Tibial nerve (tissue), 4 donors: Measurements from ENCODE around the gene RGPD8. TPM values are rescaled to one million over a fixed set of nuclear protein-coding genes. Genes with fewer than 3 reads are reported as not detected.

ENCODE experiments used
- DNase-seq, 2 donors: peaks; one replicate each; pipeline ENCODE4 v3.0.0-alpha.2; 2019; ENCODE audit warnings: low spot score in 2 of 2
- H3K27ac ChIP-seq, 4 donors: fragments of 200-600 bp; sonication (generic) in 3 of 4; one replicate each; pipeline ENCODE4 v1.5.1; 2017 to 2019; ENCODE audit warnings: mild to moderate bottlenecking in 1 of 4
- H3K27me3 ChIP-seq, 2 donors: fragments of 200-600 bp; sonication (generic) in 1 of 2; one replicate each; pipeline versions ENCODE4 v1.5.1 to v1.6.0; 2017 to 2019
- H3K36me3 ChIP-seq, 3 donors: fragments of 200-600 bp; sonication (generic); one replicate each; pipeline ENCODE4 v1.5.1; 2018 to 2019
- H3K4me1 ChIP-seq, 4 donors: fragments of 200-600 bp; sonication (generic) in 3 of 4; one replicate each; pipeline ENCODE4 v1.5.1; 2017 to 2019
- H3K4me3 ChIP-seq, 4 donors: fragments of 200-600 bp; sonication (generic) in 3 of 4; one replicate each; pipeline ENCODE4 v1.5.1; 2017 to 2019; ENCODE audit warnings: mild to moderate bottlenecking in 1 of 4, moderate library complexity in 1 of 4
- H3K9me3 ChIP-seq, 4 donors: fragments of 200-600 bp; sonication (generic) in 3 of 4; one replicate each; pipeline ENCODE4 v1.5.1; 2017 to 2019
- CTCF ChIP-seq, 5 experiments: fragments of 200-600 bp in 3 of 5; fragments of 450-650 bp in 2 of 5; sonication (generic) in 3 of 5; IDR thresholded peaks; one replicate each; pipeline ENCODE4 v1.5.1; 2016 to 2019; ENCODE audit warnings: antibody characterized with exemption in 5 of 5, mild to moderate bottlenecking in 3 of 5, moderate library complexity in 2 of 5
- EP300 ChIP-seq, 2 donors: sonication (generic); formaldehyde crosslinking; IDR thresholded peaks; one replicate each; pipeline ENCODE4 v1.6.1; 2017; ENCODE audit warnings: antibody characterized with exemption in 2 of 2, mild to moderate bottlenecking in 1 of 2
- POLR2A ChIP-seq, 2 donors: fragments of 450-650 bp; IDR thresholded peaks; one replicate each; pipeline ENCODE4 v1.6.1; 2017; ENCODE audit warnings: antibody characterized with exemption in 2 of 2, mild to moderate bottlenecking in 2 of 2, moderate library complexity in 2 of 2
- WGBS, 2 donors: methylation state at CpG; one replicate each; pipeline ENCODE4 v1.1.5; 2018; 5-methylcytosine and 5-hydroxymethylcytosine counted together
- total RNA-seq, 4 donors: library from RNA; depleted of rRNA; stranded (reverse); fragments of >200 nt; gene quantifications; one replicate each; pipeline ENCODE4 v1.1.0, GENCODE V29; 2016

The RGPD8 gene
- total RNA-seq, 4 donors from 2014 or later = 10.2 to 24.3 (median 19.0) TPM

DNA sequence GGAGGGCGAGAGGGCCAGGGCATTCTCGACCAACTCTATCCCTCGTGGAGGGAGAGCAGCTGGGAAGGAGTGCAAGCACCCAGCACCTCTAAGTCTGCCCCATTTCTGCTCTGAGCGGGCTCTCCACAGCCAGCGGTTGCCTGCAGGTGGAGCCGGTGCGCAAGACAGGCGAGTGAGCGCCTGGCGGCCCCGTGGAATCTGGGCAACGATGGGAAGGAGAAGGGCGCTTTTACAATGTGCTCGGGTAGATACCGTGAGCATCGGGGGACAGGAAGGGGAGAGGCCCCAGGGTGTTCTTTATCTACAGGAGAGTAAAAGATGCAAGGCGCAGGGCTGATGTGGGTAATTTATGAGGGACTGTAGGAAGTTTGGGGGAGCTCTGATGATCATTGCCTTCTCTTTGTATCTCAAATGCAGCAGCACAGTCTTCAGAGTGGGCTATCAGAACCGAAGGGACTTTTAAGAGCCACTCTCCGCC is 47.6 kb upstream of the RGPD8 start:
- H3K27me3 ChIP-seq = no peaks in the 10 kb centered on the region
- H3K27ac ChIP-seq = peak overlapping the region; percentile 84 to 94 (median 88)
- peak; percentile 72 to 82 for DNase-seq
- H3K4me3 ChIP-seq = peak overlapping the region; percentile 76 to 98 (median 92)
- H3K36me3 ChIP-seq = peaks cover 0 to 3% (median 0%) of the 10 kb centered on the region in 3 donors
- TF ChIP-seq CTCF (IDR thresholded peaks at IDR 0.05) (peak; percentile 66 to 85 (median 76)), EP300 (IDR thresholded peaks at IDR 0.05) (peak in 1 of 2 donors; percentile 14), POLR2A (IDR thresholded peaks at IDR 0.05) (no peak)
- WGBS, 2 donors = 1% methylated on average over 19 of the region's 19 CpGs
- H3K9me3 ChIP-seq = no peaks in the 10 kb centered on the region
- H3K4me1 ChIP-seq = peaks cover 0 to 31% (median 18%) of the 10 kb centered on the region in 4 donors

DNA sequence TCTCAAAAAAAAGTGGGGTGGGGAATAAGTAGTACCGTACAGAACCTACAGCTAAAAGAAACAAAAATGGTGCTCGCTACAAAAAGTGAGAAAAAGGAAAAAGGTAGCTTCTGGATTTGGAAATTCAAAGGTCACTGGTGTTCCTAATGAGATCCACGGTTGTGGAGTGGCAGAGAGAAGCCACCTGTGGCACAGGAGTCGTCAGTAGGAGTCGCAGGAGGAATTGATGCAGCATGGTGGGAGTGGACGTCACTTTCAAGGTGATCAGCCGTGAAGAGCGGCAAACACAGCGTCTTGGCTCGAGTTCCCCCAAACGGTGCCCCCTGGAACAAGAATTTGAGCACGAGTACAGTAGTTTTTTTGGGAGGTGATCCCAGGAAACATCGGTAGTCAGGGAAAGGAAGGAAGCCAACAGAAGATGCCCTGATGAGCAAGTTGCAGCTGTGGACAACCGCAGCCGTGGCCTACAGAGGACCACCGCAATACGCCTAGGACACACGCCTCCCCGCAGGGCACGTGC is 47.1 kb upstream of the RGPD8 start:
- Histone ChIP-seq H3K4me3 (peak overlapping the region; percentile 76 to 98 (median 92)), H3K36me3 (no peaks in the 10 kb centered on the region), H3K9me3 (no peaks in the 10 kb centered on the region), H3K27me3 (no peaks in the 10 kb centered on the region), H3K4me1 (peaks cover 0 to 31% (median 18%) of the 10 kb centered on the region in 4 donors), H3K27ac (peak overlapping the region in 3 of 4 donors; percentile 85 to 94 (median 91))
- 17 to 26% methylated on average over 16 to 20 of the region's 20 CpGs for WGBS, 2 donors
- DNase-seq = no peak
- TF ChIP-seq POLR2A (IDR thresholded peaks at IDR 0.05) (no peak), EP300 (IDR thresholded peaks at IDR 0.05) (no peak), CTCF (IDR thresholded peaks at IDR 0.05) (no peak)

- DNase-seq = no peak
- no peak for TF ChIP-seq CTCF (IDR thresholded peaks at IDR 0.05)
- H3K9me3 ChIP-seq = no peaks in the 10 kb centered on the region
- no peak overlapping the region for H3K27ac ChIP-seq
- 64 to 69% methylated on average over 7 of the region's 7 CpGs for WGBS, 2 donors
- H3K4me1 ChIP-seq = peaks cover 0 to 9% (median 5%) of the 10 kb centered on the region in 4 donors
- no peaks in the 10 kb centered on the region for H3K27me3 ChIP-seq
- no peaks in the 10 kb centered on the region for H3K36me3 ChIP-seq
- H3K4me3 ChIP-seq = no peak overlapping the region
Measured at GRCh38 chr2:112476434-112476833, 43.0 kb upstream of the RGPD8 start.

DNA sequence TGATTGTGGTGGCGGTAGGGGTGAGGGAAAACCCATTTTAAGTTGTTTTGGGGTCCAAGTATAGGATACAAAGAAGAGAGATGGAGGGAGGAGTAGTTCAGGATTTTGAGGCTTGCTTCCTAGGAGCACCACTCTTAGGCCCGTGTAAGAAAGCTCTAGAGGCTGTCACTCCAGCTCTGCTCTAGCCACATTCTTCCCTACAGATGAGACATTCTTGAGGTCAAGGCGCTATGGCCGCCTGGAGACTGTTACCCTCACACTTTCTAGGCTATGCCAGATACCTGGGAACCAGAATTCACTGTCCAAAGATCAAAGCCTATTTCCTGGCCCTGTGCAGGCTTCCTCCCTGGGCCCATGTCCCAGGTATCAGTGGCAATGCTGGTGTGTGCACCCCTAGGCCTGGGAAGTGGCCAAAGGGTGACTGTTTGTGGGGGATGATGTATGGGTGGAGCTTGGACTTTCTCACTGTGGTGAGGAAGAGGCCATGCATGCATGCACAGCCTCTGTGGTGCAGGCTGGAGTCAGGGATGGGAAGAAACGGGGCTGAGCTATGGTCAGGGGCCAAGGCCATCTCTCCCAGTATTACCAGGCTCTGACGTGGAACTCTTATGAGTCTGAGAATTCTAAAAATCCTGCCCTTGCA is 41.5 kb upstream of the RGPD8 start:
- Histone ChIP-seq H3K4me1 (no peaks in the 10 kb centered on the region), H3K27ac (no peak overlapping the region), H3K36me3 (no peaks in the 10 kb centered on the region), H3K27me3 (no peaks in the 10 kb centered on the region), H3K4me3 (no peak overlapping the region), H3K9me3 (no peaks in the 10 kb centered on the region)
- no peak for DNase-seq
- TF ChIP-seq EP300 (IDR thresholded peaks at IDR 0.05) = no peak
- no peak for TF ChIP-seq CTCF (IDR thresholded peaks at IDR 0.05)
- no peak for TF ChIP-seq POLR2A (IDR thresholded peaks at IDR 0.05)
- WGBS, 2 donors = 67 to 75% methylated on average over 6 of the region's 6 CpGs

GRCh38 chr2:112472547-112473263 is 39.3 kb upstream of the RGPD8 start:
- TF ChIP-seq CTCF (IDR thresholded peaks at IDR 0.05) (no peak), POLR2A (IDR thresholded peaks at IDR 0.05) (no peak), EP300 (IDR thresholded peaks at IDR 0.05) (no peak)
- H3K27ac ChIP-seq = no peak overlapping the region
- no peak for DNase-seq

More at GRCh38 chr2:112472547-112473263, 39.3 kb upstream of the RGPD8 start:
- 78 to 89% methylated on average over 6 of the region's 6 CpGs for WGBS, 2 donors
- Histone ChIP-seq H3K27me3 (no peaks in the 10 kb centered on the region), H3K9me3 (no peaks in the 10 kb centered on the region), H3K36me3 (no peaks in the 10 kb centered on the region), H3K4me1 (no peaks in the 10 kb centered on the region), H3K4me3 (no peak overlapping the region)
